ENCODE data around the gene B3GNT9.

The B3GNT9 gene

DNA sequence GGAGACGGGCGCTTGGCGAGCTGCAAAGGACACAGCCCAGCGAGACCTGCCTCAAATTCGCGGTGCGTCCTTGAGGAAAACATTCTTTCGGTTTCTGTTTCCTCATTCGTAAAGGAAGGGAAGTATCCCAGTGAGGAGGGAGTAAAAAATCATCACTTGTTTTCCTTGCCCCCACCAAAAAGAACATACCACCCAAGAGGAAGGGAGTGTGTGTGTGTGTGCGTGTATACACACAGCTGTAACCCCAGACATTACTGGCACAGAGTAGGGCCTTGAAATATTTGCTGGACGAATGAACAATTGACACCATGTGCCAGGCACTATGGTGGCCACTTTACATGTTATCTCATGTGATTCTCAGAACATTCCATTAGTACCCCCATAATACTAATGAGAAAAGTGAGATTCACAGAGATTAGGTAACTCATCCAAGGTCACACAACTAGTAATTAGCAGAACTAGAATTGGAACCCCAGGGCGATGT lies 34.9 kb upstream of the B3GNT9 start:
- DNase-seq (ENCODE audit: low read depth): no peak

DNA sequence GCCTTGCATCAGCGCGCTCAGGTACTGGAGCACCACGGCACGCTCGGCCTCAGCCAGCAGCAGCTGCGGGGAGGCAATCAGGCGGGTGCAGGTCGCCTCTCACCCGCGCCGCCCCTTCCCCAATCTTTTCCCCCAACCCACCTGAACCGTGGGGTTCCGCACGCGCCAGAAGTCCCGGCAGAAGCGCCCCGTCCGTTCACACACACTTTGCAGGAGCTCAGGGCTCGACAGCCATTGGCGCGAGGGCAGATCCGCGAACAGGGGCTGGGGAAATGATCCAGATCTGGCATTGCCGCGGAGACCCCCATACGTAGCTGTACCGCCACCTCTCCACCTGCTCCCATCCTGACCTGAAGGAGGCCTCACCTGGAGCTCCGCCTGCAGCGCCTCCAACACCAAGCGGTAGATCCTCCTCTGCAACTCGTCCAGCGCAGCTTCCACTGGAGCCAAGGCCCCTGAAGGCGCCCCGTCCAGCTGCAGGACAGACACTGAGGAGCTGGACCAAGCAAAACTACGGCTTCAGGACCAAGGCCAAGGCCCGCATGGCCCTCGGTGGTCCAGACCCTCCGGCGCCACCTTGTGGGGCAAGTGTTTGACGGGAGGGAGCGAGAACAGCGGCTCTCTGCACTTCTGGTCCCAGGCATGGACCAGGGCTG lies 34.3 kb upstream of the B3GNT9 start:
- DNase-seq (ENCODE audit: low read depth): peak; percentile 57

DNA sequence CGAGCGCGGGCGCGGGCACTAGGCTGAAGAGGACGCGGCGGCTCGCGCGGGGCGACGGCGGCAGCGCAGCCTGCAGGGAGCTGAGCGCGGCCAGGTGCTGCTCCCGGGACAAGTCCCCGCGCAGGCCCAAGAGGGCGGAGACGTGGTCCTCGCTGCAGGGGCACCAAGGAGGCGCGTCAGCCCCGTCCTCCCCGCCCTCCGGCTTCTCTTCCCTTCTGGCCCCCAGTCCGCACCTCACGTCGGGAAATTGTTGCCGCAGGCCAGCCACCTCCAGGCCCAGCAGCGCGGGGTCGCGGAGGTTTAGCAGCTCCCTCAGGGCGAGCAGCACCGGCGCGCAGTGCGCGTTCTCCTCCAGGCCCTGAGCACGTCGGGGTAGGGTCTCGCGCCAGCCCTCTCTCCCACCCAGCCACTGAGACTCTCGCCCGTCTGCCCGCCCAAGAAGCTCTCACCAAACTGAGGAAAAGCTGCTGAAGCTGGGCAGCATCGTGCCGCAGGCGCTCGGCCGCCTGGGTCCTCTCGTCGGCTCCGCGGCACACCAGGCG lies 33.7 kb upstream of the B3GNT9 start:
- no peak for DNase-seq (ENCODE audit: low read depth)

DNA sequence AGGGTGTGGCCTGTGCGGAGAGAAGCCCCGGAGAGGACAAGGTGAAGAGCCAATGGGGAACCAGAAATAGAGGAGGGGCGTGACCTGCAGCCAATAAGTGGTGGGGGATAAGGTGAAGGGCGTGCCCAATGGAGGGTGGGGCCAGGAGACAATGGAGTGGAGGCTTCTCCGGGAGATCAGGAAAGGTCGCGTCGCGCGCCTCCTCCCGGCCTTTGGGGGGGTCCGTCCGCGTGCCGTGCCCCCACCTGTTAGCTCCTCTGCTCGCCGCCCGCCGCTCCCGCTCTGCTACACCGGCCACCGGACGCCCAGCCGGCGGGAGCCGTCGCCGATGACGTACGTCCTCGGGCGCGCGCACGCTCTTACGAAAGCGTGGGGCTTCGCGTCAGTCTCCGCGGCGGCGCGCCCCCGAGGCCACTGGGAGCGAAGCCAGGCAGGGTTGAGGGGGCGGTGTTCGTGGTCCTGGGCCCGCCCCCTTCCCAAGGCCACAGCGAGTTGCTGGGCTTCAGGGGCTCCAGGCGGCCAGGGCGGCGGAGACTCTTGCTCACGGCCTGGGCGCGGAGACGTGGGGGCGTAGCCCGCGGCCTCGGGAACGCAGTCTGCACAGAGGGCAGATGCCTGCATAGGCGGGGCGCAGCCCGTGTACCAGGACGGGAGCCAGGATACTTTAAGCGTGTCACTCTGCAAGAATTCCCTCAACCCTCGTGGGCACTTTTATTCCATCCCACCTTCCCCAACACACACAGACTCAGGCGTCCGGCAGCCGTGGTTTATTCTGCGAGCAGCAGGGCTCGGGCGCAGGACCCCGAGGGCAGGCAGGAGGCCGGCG lies 33.0 kb upstream of the B3GNT9 start, which contains the start of gene MATCAP1:
Gene MATCAP1 (minus strand): TSS at position 337 of the 826 bp plus-strand sequence. CDS start 3,353 bp downstream, outside the sequence.
- DNase-seq (ENCODE audit: low read depth): peak; percentile 92

DNA sequence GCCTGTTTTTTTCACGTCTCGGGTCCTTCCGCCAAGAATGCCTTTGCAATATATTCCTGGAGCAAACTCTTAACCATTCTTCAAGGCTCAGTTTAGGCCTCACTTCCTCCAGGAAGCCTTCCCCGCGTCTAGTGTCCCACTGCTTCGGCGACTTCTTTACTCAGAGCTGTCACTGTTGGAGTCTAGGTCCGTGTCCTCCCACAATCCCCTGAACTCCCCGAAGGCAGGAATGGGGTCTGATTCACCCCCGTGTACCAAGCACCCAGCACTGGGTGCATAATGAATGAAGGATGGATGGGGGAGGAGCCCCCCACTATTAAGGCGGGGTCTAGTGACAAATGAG lies 32.5 kb upstream of the B3GNT9 start:
- no peak for DNase-seq (ENCODE audit: low read depth)

DNA sequence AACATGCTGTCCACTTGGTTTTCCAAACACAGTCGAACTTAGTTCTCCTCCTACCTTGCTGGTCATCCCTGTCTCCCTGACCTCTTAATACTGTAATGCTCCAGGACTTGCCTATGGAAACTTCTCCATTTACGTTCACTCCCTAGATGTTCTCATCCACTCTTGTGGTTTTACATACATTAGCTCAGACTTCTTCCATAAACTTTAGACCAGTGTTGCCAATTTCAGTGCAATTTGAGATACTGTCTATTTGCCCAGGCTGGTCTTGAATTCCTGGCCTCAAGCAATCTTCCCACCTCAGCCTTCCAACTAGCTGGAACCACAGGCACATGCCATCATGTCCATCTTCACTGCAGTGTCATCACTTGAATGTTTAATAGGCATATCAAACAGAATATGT lies 31.5 kb upstream of the B3GNT9 start:
- DNase-seq (ENCODE audit: low read depth): no peak

DNA sequence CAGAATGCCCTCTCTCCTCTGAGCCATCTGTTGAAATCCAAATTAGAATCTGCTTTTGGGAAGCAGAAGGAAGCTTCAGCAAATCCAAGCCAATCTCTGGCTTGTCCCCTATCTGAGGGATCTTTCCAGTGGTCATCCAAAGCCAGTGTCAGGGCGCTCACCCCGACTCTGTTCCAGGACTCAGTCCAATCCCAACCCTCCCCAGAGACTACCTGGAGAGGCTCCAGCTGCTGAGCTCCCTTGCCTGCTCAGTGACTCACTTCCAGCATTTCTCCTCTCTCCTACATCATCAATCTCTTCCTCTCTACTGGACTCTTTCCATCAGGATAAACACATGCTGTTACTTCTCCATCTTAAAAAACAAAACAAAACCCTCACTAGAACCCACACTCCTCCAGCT lies 30.5 kb upstream of the B3GNT9 start:
- DNase-seq (ENCODE audit: low read depth): no peak

DNA sequence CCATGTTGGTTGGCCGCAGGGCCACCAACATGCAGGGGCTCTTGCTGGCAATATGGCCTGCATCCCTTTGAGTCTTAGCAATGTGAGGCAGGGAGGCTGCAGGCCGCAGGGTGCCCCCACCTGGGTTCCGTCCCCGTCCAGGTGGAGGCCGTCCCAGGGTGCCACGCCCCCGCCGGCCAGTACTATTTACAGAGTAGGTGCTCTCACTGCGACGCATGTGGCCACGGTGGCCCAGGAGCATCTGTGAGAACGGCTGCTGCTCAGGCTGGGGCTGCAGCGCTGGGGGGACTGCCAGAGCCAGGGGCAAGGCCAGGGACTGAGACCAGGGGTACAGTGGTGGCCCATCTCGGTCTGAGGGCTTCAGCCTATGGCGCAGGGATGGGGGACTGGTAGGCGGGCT lies 29.4 kb upstream of the B3GNT9 start:
- no peak for DNase-seq (ENCODE audit: low read depth)

DNA sequence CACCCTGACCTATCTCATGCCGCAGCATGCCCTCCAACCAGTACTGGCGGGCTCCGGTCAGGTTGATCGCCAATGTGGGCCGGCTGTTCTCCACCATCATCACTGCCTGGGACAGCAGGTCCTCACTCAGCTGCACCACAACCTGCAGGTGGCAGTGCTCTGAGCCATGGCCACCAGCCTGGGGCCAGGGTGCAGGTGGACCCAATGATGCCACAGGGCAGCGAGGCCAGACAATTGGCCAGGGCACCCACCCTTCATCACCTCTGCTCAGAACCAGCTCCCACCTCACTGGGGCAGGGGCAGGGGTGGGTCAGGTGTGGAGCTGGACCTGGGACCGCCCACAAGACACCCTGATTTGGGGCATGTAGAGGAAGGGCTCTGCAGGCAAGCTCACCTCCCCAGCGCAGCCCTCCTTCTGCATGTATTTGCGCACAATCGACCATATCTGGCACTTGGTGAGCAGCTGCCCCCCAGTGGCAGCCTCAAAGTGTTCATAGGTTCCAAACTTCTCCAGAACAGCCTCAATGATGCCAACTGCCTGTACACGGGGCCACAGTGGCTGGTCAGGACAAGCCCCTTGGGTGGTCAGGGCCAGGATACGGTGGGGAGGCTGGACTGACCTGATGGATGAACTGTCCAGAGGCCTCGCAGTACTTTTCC lies 28.8 kb upstream of the B3GNT9 start:
- no peak for DNase-seq (ENCODE audit: low read depth)

DNA sequence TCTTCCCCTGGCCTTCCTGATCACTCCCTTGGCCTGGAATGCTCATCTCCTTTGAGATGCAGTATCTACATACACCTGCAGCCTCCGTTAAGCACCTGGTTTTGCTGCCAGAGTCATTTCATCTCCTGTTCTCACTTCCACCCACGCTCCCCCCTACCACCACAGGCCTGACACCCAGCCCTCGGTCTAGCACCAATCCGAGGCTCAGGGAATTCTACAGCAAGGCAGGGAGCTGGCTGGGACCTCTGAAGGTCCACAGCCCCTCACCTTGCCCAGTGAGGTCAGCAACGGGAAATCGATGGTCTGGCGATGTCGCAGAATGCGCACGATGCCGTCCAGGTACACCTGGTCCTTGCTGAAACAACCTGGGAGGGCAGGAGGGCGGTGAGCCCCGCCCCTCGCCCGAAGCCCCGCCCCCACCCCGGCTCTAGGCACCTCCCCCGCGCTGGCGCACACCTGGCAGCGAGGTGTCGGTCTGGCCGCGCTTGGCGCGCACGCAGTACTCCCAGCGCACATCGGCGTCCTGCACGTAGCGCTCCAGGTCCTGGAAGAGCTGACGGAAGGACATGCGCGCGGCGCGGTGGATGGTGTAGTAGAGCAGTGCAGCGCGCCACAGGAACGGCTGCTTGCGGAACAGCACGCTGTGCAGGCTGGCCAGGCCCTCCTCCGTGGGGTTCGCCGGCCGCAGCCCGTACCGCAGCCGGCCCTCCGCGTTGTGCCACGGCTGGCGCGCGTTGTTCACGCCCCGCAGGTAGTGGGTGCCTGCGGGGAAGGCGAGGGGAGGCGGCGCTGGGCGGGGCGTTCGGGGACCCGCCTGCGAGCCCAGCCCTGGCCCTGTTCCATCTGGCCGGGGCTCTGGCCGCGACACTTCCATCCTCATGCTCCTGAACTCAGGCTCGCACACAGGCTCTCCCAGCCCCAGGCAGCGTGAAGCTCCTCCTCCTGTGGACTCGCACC lies 27.2 kb upstream of the B3GNT9 start:
- DNase-seq (ENCODE audit: low read depth): no peak

DNA sequence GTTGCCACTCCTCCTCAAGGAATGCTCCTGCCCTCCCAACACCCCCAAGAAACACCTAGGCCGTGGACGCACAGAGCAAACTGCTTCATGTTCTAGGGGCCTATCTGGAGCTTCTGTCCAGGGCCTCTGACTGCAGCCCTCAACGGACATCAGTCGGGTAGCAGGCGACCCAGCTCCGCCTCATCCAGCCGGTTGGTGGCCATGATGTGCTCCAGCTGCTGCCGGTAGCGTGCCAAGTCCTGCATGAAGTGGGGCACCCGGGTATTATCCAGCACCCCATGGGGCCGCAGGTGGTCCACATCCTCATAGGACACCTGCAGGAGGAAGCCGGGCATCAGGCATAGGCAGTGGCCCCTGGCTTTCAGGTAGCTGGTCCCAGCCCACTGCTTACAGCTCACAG lies 25.9 kb upstream of the B3GNT9 start:
- DNase-seq (ENCODE audit: low read depth): no peak

DNA sequence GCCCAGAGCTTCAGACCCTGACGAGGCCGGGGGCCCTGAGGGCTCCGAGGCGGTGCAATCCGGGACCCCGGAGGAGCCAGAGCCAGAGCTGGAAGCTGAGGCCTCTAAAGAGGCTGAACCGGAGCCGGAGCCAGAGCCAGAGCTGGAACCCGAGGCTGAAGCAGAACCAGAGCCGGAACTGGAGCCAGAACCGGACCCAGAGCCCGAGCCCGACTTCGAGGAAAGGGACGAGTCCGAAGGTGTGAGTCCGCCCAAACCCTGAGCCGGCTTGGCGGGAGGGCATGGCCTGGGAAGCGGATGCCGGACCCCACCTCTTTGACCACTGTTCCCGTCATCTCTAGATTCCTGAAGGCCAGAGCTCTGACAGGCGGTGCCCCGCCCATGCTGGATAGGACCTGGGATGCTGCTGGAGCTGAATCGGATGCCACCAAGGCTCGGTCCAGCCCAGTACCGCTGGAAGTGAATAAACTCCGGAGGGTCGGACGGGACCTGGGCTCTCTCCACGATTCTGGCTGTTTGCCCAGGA lies 24.0 kb upstream of the B3GNT9 start:
- no peak for DNase-seq (ENCODE audit: low read depth)

DNA sequence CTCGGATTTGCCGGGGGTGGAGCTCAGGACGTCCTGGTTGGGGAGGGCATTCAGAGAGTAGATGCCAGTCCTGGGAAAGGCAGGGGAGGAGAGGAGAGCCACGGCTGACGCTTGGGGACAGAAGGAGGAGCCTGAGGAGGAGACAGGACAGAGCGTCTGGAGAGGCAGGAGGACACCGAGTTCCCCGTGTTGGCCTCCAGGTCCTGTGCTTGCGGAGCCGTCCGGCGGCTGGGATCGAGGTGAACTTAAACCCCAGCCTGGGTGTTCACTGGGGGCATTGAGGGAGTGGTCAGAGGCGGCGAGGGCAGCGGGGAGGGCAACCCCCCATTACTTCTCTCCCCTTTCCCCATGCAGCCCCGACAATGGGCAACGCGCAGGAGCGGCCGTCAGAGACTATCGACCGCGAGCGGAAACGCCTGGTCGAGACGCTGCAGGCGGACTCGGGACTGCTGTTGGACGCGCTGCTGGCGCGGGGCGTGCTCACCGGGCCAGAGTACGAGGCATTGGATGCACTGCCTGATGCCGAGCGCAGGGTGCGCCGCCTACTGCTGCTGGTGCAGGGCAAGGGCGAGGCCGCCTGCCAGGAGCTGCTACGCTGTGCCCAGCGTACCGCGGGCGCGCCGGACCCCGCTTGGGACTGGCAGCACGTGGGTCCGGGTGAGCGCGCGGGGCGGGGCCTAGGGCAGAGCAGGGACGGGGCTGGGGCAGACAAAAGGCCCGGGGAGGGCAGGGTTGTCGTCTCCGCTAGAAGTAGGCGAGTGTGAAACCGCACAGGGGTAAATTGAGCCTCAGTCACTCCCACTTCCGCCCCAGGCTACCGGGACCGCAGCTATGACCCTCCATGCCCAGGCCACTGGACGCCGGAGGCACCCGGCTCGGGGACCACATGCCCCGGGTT lies 23.3 kb upstream of the B3GNT9 start:
- DNase-seq (ENCODE audit: low read depth): no peak

DNA sequence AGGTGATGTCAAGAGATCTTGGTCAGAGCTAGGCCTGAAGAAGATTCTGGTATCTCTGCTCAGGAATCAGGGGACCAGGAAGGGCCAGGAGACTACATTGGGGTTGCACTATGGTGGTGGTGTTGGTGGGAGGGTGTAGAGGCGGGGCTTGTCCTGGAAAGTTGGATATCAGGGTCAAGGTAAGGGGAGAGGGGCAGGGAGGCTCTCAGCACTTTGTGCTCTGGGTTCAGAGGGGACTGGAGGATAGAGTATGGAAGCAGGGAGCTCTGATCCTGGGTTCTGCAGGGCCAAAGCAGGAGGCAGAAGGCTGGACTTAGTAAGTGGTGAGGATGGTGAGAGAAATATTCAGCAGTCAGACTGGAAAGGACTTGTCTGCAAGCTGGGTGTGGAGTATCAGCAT lies 22.5 kb upstream of the B3GNT9 start:
- no peak for DNase-seq (ENCODE audit: low read depth)

DNA sequence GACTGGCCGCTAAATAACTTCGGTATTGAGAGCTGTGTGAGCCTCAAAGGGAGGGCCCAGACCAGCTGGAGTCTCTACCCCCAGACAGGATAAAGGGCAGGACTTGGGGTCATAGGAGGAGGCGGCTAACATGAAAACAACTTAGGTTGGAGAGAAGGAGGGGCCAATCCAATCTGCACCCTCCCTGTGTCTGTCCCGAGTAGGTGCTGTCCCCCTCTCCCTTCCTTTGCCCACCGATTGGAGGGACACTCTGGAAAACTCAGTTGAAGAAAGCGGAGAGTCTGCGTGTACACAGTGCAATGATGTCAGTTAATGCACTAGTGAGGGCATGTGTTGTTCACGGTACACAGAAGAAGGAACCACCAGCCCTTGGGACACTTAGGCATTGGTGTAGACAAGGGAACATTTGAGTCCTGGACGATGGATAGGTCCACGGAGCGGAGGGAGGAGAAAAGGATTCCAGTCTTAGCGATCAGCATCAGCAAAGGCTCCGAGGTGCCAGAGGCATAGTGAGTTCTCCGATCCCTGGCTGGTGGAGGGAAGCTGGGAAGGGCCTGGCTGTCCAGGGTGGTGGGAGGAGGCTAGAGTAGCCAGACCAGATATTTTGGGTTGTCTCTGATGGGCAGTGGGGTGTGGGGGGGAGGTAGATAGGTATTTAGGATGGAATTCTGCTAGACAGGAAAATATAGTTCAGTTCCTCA lies 20.3 kb upstream of the B3GNT9 start:
- no peak for DNase-seq (ENCODE audit: low read depth)

DNA sequence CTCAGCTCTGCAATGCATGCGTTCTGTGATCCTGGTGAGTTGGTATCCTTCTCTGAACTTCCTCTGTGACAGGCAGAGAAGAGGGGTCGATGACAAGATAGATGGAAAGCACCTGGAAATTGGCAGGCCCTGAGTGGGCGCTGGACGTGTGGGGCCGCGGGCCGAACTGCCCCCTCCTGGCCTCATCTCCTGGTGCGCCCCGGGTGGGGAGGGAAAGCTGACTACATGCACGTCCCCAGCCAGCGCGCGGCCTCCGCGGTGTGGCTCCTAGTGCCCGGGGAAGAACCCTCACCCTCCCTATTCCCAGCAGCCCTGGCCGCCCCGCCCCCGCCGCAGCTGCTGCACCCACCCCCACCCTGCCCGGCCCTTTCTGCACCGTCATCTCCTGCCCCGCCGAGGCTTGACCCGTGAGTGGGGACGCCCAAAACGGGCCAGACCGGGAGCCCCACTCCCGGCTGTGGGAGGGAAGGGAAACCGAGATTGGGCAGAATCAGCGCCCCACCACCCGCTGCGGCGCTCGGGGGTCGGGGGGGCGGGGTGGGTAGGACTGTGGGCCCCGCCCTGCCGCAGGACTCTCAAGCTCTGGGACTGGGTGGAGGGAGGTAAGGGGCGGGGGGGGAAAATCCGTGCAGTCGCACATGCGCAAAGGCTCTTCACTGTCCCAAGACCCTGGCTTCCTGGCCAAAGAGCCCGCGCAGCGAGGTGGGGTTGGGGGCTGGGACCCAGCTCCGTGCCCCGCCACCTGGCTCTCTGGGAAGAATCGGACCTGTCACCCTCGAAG lies 19.6 kb upstream of the B3GNT9 start, which contains the start of gene NOL3:
Gene NOL3 (plus strand): TSS at position 371 of the 781 bp plus-strand sequence.
- DNase-seq (ENCODE audit: low read depth): no peak

DNA sequence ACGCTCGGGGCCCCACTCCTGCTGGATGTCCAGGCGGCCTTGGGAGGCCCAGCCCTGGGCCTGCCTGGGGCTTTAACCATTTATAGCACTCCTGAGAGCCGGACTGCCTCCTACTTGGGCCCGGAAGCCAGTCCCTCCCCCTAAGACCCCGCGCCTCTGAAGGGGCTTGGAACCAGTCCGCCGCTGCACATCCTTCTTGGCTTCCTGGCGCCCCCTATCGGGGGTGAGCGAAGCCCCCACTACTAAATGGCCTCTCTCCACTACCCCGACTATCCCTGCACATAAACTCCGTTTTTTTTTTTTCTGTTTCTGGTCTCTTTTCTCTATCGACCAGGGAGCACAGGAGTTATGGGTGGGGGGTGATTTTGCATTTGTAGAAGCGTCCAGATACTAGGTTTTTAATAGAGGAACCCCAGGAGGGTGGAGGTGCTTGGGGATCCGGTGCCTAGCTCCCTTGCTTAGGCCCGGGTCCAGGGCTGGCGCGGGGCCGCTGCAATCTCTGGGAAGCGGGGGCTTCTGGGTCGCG lies 18.9 kb upstream of the B3GNT9 start:
- DNase-seq (ENCODE audit: low read depth): no peak

DNA sequence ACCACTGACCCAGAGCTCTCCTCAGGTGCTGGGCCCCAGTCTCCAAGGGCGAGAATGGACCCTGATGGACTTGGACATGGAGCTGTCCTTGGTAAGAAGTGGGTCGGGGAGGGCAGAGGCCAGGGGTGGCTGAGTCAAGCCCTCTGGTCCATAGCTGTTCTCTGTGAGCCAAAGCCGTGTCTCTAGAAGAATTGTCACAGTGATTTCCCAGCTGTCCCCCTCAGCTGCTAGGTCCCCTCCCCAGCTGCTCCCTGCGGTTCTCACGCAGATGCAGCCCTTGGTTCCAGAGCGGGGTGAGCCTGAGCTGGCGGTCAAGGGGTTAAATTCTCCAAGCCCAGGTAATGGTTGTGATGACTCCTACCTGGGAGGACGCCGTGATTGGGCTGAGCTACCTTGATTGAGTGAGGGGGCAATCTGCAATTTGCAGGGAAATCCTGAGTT lies 18.2 kb upstream of the B3GNT9 start:
- no peak for DNase-seq (ENCODE audit: low read depth)

All from non-pigmented ciliary epithelial cell (primary cell).